GM23338 (cell line): ENCODE measurements around the gene MAGI1. TPM values are rescaled to one million over a fixed set of nuclear protein-coding genes. Genes with fewer than 3 reads are reported as not detected.

Experiments used
- ATAC-seq: fragments of 200-7000 bp; cut with Tn5 transposase; 3 replicates; pipeline ENCODE4 v1.9.1; 2020
- DNase-seq: peaks from one replicate; pipeline ENCODE4 v3.0.0-alpha.2; 2015; ENCODE audit warnings: low spot score
- H2AFZ ChIP-seq: fragments of 200-600 bp; sonication (generic); 2 replicates; pipeline ENCODE4 v1.8.0; 2016; ENCODE audit warnings: antibody characterized with exemption, mild to moderate bottlenecking, moderate library complexity
- H3F3A ChIP-seq: fragments of 200-600 bp; sonication (generic); replicated peaks from 2 replicates; pipeline ENCODE4 v1.8.0; 2017; ENCODE audit warnings: antibody characterized with exemption, mixed run types, low read depth
- H3K27ac ChIP-seq: fragments of 200-600 bp; sonication (generic); 2 replicates; pipeline ENCODE4 v1.6.1; 2016; ENCODE audit warnings: low read depth
- H3K27me3 ChIP-seq: fragments of 200-600 bp; sonication (generic); 2 replicates; pipeline ENCODE4 v1.8.0; 2016; ENCODE audit warnings: mild to moderate bottlenecking, mixed run types, moderate library complexity; ENCODE audit not compliant: insufficient read depth
- H3K36me3 ChIP-seq: fragments of 200-600 bp; sonication (generic); 2 replicates; pipeline ENCODE4 v1.8.0; 2016; ENCODE audit warnings: mild to moderate bottlenecking; ENCODE audit not compliant: insufficient read depth
- H3K4me1 ChIP-seq: fragments of 200-600 bp; sonication (generic); 2 replicates; pipeline ENCODE4 v1.8.0; 2016; ENCODE audit warnings: mild to moderate bottlenecking, moderate library complexity; ENCODE audit not compliant: insufficient read depth
- H3K4me2 ChIP-seq: fragments of 200-600 bp; sonication (generic); 2 replicates; pipeline ENCODE4 v1.7.1; 2017; ENCODE audit warnings: mixed run types
- H3K4me3 ChIP-seq: fragments of 200-600 bp; sonication (generic); 2 replicates; pipeline ENCODE4 v1.6.1; 2016; ENCODE audit warnings: mixed run types
- H3K79me2 ChIP-seq: fragments of 200-600 bp; sonication (generic); replicated peaks from 2 replicates; pipeline ENCODE4 v1.8.0; 2017; ENCODE audit warnings: mild to moderate bottlenecking; ENCODE audit not compliant: insufficient read depth
- H3K9me2 ChIP-seq: fragments of 200-600 bp; sonication (generic); 2 replicates; pipeline ENCODE4 v1.8.0; 2017; ENCODE audit not compliant: insufficient read depth
- H4K20me1 ChIP-seq: fragments of 200-600 bp; sonication (generic); replicated peaks from 2 replicates; pipeline ENCODE4 v1.8.0; 2017; ENCODE audit warnings: mild to moderate bottlenecking; ENCODE audit not compliant: insufficient read depth
- H3K27ac Mint-ChIP-seq: 2 replicates; pipeline ENCODE4 v1.8.0; 2020; ENCODE audit warnings: inconsistent platforms, mild to moderate bottlenecking, moderate library complexity, mixed read lengths
- H3K27me3 Mint-ChIP-seq: 3 replicates; pipeline ENCODE4 v1.8.0; 2022; ENCODE audit warnings: low read depth, mild to moderate bottlenecking, moderate library complexity, mixed read lengths, inconsistent platforms; ENCODE audit not compliant: insufficient read depth, poor library complexity
- H3K36me3 Mint-ChIP-seq: 3 replicates; pipeline ENCODE4 v1.8.0; 2021; ENCODE audit warnings: low read depth, mild to moderate bottlenecking, inconsistent platforms, moderate library complexity, mixed read lengths
- H3K4me1 Mint-ChIP-seq: 3 replicates; pipeline ENCODE4 v1.8.0; 2020; ENCODE audit warnings: mild to moderate bottlenecking, inconsistent platforms, mixed read lengths
- H3K4me3 Mint-ChIP-seq: 3 replicates; pipeline ENCODE4 v1.8.0; 2021; ENCODE audit warnings: moderate library complexity, mild to moderate bottlenecking, inconsistent platforms, mixed read lengths
- H3K9me3 Mint-ChIP-seq: 3 replicates; pipeline ENCODE4 v1.8.0; 2020; ENCODE audit warnings: moderate library complexity, mild to moderate bottlenecking, inconsistent platforms, mixed read lengths
- CREB1 ChIP-seq: fragments of 250-450 bp; sonication (Bioruptor Pico); IDR thresholded peaks from 2 replicates; pipeline ENCODE4 v1.5.0; 2020; ENCODE audit warnings: low read depth, mild to moderate bottlenecking, moderate library complexity
- EZH2 ChIP-seq: fragments of 200-600 bp; sonication (generic); IDR thresholded peaks from one replicate; pipeline ENCODE4 v1.8.0; 2017; ENCODE audit warnings: antibody characterized with exemption, mild to moderate bottlenecking, low read depth; ENCODE audit not compliant: unreplicated experiment
- EZH2phosphoT487 ChIP-seq: fragments of 200-600 bp; sonication (generic); IDR thresholded peaks from one replicate; pipeline ENCODE4 v1.8.1; 2018; ENCODE audit warnings: antibody characterized with exemption; ENCODE audit not compliant: unreplicated experiment
- NANOG ChIP-seq: IDR thresholded peaks from 2 replicates; pipeline ENCODE4 v1.6.1; 2016; ENCODE audit warnings: antibody characterized with exemption, borderline replicate concordance
- ZNF331 ChIP-seq: fragments of 250-450 bp; sonication (Bioruptor Pico); IDR thresholded peaks from 2 replicates; pipeline ENCODE4 v1.5.0; 2020; ENCODE audit warnings: low read depth, mild to moderate bottlenecking, moderate library complexity
- ZNF462 ChIP-seq: fragments of 250-450 bp; sonication (Bioruptor Pico); IDR thresholded peaks from 2 replicates; pipeline ENCODE4 v1.5.0; 2020; ENCODE audit warnings: mild to moderate bottlenecking, moderate library complexity
- polyA plus RNA-seq: library from polyadenylated mRNA; unstranded; fragments of >200 nt; fragmentation: Nextera tagmentation; extraction: Ambion mirVana; gene quantifications from 2 replicates; pipeline ENCODE4 v1.2.1, GENCODE V29; 2016
- total RNA-seq: library from RNA; depleted of rRNA; stranded (reverse); fragments of >200 nt; shearing (Covaris generic); gene quantifications from 2 replicates; pipeline ENCODE4 v1.2.3, GENCODE V29; 2014

Gene MAGI1
- total and polyA plus RNA-seq, 2 experiments from 2014 or later = 27.4 to 71.2 TPM

- no peak for TF ChIP-seq ZNF462 (CRISPR knock-in tag)
- no peak for TF ChIP-seq EZH2
- no peak for TF ChIP-seq EZH2phosphoT487
- no peak for TF ChIP-seq NANOG
- TF ChIP-seq ZNF331 (CRISPR knock-in tag) = no peak
Measured at GRCh38 chr3:65557899-65558564, 480.7 kb downstream of the MAGI1 start (continued).

GRCh38 chr3:65556934-65557577 is 481.7 kb downstream of the MAGI1 start:
- Histone ChIP-seq H3K9me2 (no peaks in the 10 kb centered on the region), H2AFZ (no peak overlapping the region), H3F3A (0 out of 2 replicates have a peak, but pooled peaks cover 3% of the 10 kb centered on the region), H3K4me2 (no peak overlapping the region), H3K4me1 (peaks cover 36% of the 10 kb centered on the region), H3K27me3 (no peaks in the 10 kb centered on the region), H3K36me3 (no peaks in the 10 kb centered on the region), H3K4me3 (no peak overlapping the region), H3K27ac (no peak overlapping the region), H3K79me2 (peaks cover 91% of the 10 kb centered on the region), H4K20me1 (peaks cover 24% of the 10 kb centered on the region)
- ATAC-seq = no peak
- Mint-ChIP-seq H3K9me3 (no peaks in the 10 kb centered on the region), H3K27me3 (peaks cover 4% of the 10 kb centered on the region), H3K4me1 (peaks cover 58% of the 10 kb centered on the region), H3K36me3 (no peaks in the 10 kb centered on the region), H3K27ac (no peak overlapping the region), H3K4me3 (no peak overlapping the region)
- no peak for DNase-seq
- TF ChIP-seq ZNF331 (CRISPR knock-in tag) (no peak), CREB1 (CRISPR knock-in tag) (no peak), ZNF462 (CRISPR knock-in tag) (no peak)
